HL-60 (cell line): ENCODE measurements around the gene PTPRJ.

Experiments used
- CTCF ChIP-seq: IDR thresholded peaks from one replicate; pipeline ENCODE4 v1.5.1; 2011; ENCODE audit warnings: low read length, control low read depth, inconsistent platforms; ENCODE audit not compliant: insufficient read depth
- GABPA ChIP-seq: IDR thresholded peaks from 2 replicates; pipeline ENCODE4 v1.6.1; 2012; ENCODE audit warnings: low read depth
- POLR2AphosphoS5 ChIP-seq: IDR thresholded peaks from 2 replicates; pipeline ENCODE4 v1.6.1; 2012; ENCODE audit warnings: low read depth
- REST ChIP-seq: IDR thresholded peaks from 2 replicates; pipeline ENCODE4 v1.6.1; 2012; ENCODE audit warnings: low read depth; ENCODE audit not compliant: insufficient replicate concordance
- SPI1 ChIP-seq: IDR thresholded peaks from 2 replicates; pipeline ENCODE4 v1.6.1; 2012; ENCODE audit warnings: low read depth, mild to moderate bottlenecking, borderline replicate concordance

DNA sequence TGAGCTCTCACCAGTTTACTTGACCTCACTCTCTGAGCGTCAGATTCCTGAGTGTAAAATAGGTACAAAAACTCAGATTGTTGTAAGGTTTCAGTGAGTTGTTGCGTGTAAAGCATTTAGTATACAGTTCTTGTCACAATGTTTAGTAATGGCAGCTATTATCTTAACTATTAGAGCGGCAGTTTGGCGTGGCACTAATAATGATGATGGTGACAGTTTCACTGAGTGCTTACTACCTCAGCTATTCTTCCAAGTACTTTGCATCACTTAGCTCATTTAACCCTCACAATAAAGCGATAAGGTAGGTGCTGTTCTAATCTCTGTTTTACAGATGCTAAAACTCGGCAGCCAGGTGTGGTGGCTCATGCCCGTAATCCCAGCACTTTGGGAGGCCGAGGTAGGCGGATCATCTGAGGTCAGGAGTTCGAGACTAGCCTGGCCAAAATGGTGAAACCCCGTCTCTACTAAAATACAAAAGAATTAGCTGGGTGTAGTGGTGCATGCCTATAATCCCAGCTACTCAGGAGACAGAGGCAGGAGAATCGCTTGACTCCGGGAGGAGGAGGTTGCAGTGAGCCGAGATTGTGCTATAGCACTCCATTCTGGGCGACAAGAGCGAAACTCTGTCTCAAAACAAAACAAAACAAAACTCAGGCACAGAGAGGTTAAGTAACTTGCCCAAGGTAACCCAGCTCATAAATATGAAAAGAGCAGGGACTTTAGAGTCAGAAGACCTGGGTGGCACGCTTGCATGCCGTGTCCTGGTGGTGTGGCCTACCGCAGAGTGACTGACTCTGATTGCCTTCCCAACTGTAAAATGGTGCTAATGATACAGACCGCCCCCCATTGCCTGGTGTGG, 76.2 kb downstream of the PTPRJ start:
- TF ChIP-seq CTCF: no peak
- no peak for TF ChIP-seq POLR2AphosphoS5
- TF ChIP-seq REST: no peak
- TF ChIP-seq SPI1: no peak
- no peak for TF ChIP-seq GABPA
